Measurements from ENCODE around the gene IFNA13. TPM values are rescaled to one million over a fixed set of nuclear protein-coding genes. Genes with fewer than 3 reads are reported as not detected.

The IFNA13 gene
- total RNA-seq, 1 donor from 2014 or later, result not detected

GRCh38 chr9:21412107-21412506 is 44.2 kb upstream of the IFNA13 start:
- no peaks in the 10 kb centered on the region for H3K36me3 Mint-ChIP-seq (ENCODE audit: unreplicated experiment)
- no peaks in the 10 kb centered on the region for H3K4me1 Mint-ChIP-seq (ENCODE audit: unreplicated experiment)
- no peaks in the 10 kb centered on the region for H3K9me3 Mint-ChIP-seq (ENCODE audit: unreplicated experiment)
- no peak for DNase-seq (ENCODE audit: extremely low spot score, unreplicated experiment)
- H3K4me3 Mint-ChIP-seq (ENCODE audit: unreplicated experiment), result no peak overlapping the region
- no peak for TF ChIP-seq CTCF (IDR thresholded peaks at IDR 0.05)
- peaks cover 53% of the 10 kb centered on the region for H3K27me3 Mint-ChIP-seq (ENCODE audit: unreplicated experiment)
- H3K27ac Mint-ChIP-seq (ENCODE audit: unreplicated experiment), result no peak overlapping the region

- no peak for TF ChIP-seq CTCF (IDR thresholded peaks at IDR 0.05)
- no peaks in the 10 kb centered on the region for H3K4me1 Mint-ChIP-seq (ENCODE audit: unreplicated experiment)
- DNase-seq (ENCODE audit: extremely low spot score, unreplicated experiment), result no peak
- peaks cover 72% of the 10 kb centered on the region for H3K27me3 Mint-ChIP-seq (ENCODE audit: unreplicated experiment)
- H3K9me3 Mint-ChIP-seq (ENCODE audit: unreplicated experiment), result no peaks in the 10 kb centered on the region
- no peak within 1 kb of the TSS for H3K27ac Mint-ChIP-seq (ENCODE audit: unreplicated experiment)
- H3K4me3 Mint-ChIP-seq (ENCODE audit: unreplicated experiment), result no peak within 1 kb of the TSS
- H3K36me3 Mint-ChIP-seq (ENCODE audit: unreplicated experiment), result no peaks in the 10 kb centered on the region
Observed at GRCh38 chr9:21408817-21409216, 41.0 kb upstream of the IFNA13 start, which contains the start of gene IFNA8. Gene IFNA8 (plus strand): TSS chr9:21409117. CDS start chr9:21409177, 60 bp downstream.

GRCh38 chr9:21404146-21404545 is 36.3 kb upstream of the IFNA13 start:
- H3K36me3 Mint-ChIP-seq (ENCODE audit: unreplicated experiment), result no peaks in the 10 kb centered on the region
- H3K27ac Mint-ChIP-seq (ENCODE audit: unreplicated experiment), result no peak overlapping the region
- H3K9me3 Mint-ChIP-seq (ENCODE audit: unreplicated experiment), result no peaks in the 10 kb centered on the region
- H3K27me3 Mint-ChIP-seq (ENCODE audit: unreplicated experiment), result peaks cover 80% of the 10 kb centered on the region
- H3K4me1 Mint-ChIP-seq (ENCODE audit: unreplicated experiment), result peaks cover 3% of the 10 kb centered on the region
- no peak for TF ChIP-seq CTCF (IDR thresholded peaks at IDR 0.05)
- no peak for DNase-seq (ENCODE audit: extremely low spot score, unreplicated experiment)
- no peak overlapping the region for H3K4me3 Mint-ChIP-seq (ENCODE audit: unreplicated experiment)

GRCh38 chr9:21402386-21403251 is 34.8 kb upstream of the IFNA13 start:
- peaks cover 86% of the 10 kb centered on the region for H3K27me3 Mint-ChIP-seq (ENCODE audit: unreplicated experiment)
- DNase-seq (ENCODE audit: extremely low spot score, unreplicated experiment), result no peak
- no peak for TF ChIP-seq CTCF (IDR thresholded peaks at IDR 0.05)
- no peak overlapping the region for H3K4me3 Mint-ChIP-seq (ENCODE audit: unreplicated experiment)
- peaks cover 3% of the 10 kb centered on the region for H3K4me1 Mint-ChIP-seq (ENCODE audit: unreplicated experiment)
- no peaks in the 10 kb centered on the region for H3K36me3 Mint-ChIP-seq (ENCODE audit: unreplicated experiment)
- H3K9me3 Mint-ChIP-seq (ENCODE audit: unreplicated experiment), result no peaks in the 10 kb centered on the region
- no peak overlapping the region for H3K27ac Mint-ChIP-seq (ENCODE audit: unreplicated experiment)

- H3K27ac Mint-ChIP-seq (ENCODE audit: unreplicated experiment), result no peak overlapping the region
- peaks cover 87% of the 10 kb centered on the region for H3K27me3 Mint-ChIP-seq (ENCODE audit: unreplicated experiment)
- no peaks in the 10 kb centered on the region for H3K9me3 Mint-ChIP-seq (ENCODE audit: unreplicated experiment)
- no peaks in the 10 kb centered on the region for H3K36me3 Mint-ChIP-seq (ENCODE audit: unreplicated experiment)
- no peak overlapping the region for H3K4me3 Mint-ChIP-seq (ENCODE audit: unreplicated experiment)
- H3K4me1 Mint-ChIP-seq (ENCODE audit: unreplicated experiment), result peaks cover 9% of the 10 kb centered on the region
- TF ChIP-seq CTCF (IDR thresholded peaks at IDR 0.05), result no peak
- no peak for DNase-seq (ENCODE audit: extremely low spot score, unreplicated experiment)
Observed at GRCh38 chr9:21399956-21400355, 32.1 kb upstream of the IFNA13 start.

Data from osteocyte (in vitro differentiated cells).